GM13976 (cell line): Measurements from ENCODE around the gene CXCL17.

Source experiments
- DNase-seq: peaks from one replicate; pipeline ENCODE4 v3.0.0; 2012; ENCODE audit warnings: low spot score
- CTCF ChIP-seq: IDR thresholded peaks from 2 replicates; pipeline ENCODE4 v1.5.1; 2012; ENCODE audit warnings: borderline replicate concordance, mild to moderate bottlenecking; ENCODE audit not compliant: insufficient read depth; ENCODE audit errors: extremely low read depth, missing control alignments, control extremely low read depth
- in situ Hi-C: fragments of 300-500 bp; cut with MboI; formaldehyde crosslinking; loops from one replicate; pipeline ENCODE4 v1.12.0; 2022; ENCODE audit warnings: low sequenced_read_pairs, mixed read lengths, inconsistent platforms; ENCODE audit not compliant: unreplicated experiment

The CXCL17 gene

DNA sequence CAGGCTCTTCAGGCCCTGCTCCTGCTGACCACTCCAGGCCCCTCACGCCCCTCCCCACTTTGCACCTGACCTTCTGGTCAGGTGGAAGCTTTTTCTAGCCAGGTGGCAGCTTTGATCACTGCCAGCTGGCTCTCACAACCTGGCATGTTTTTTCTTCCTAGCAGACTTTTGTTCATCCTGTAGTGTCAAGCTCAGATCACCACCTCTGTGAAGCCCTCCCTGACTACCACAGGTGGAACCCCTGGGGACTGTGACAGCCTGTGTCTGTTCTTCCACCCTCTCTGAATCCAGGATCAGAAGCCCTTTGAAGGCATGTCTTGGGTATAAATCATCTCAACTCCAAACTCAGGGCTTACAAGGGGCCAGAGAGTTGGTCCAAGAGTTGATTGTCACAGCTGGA, 42.3 kb downstream of the CXCL17 start:
- in situ Hi-C loops: no loop called here
- no peak for DNase-seq
- TF ChIP-seq CTCF: no peak

DNA sequence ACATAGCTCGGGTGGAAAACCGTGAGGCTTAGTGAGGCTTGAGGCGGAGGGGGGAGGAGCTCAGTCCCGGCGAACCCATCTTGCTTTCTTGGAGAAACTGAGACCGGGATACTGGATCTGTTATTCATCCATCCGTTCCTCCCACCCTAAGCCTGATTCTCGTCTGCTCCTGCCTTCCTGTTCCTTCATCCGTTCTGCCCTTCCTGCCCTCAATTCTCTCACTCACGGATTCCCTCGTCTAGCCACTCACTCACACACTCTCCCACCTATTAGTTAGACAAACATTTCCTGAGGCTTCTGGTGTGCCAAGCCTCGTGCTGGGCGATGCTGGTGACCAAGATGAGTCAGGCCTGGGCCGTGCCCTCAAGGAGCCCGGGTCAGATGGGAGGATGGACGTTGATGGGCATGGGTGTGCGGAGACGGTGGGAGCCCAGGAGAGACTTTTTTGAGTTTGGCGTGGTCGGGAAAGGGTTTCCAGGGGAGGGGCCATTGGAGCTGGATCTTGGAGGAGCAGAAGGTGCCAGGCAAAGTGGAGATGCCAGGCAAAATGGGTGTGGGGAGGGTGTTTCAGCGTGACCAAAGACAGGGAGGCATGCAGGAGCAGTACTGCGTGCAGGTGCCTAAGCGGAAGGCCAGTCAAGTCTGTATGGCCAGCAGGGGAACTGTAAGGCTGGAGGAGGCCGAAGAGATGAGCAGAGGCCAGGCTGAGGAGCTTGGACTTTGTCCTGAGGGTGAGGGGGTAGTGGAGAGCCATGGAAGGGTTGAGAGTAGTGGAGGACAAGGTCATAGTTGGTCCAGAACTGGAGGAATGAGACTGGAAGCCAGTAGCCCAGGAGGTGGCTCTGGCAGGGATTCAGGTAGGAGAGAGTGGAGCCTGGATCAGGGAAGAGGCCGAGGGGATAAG, 45.2 kb downstream of the CXCL17 start:
- no peak for TF ChIP-seq CTCF
- DNase-seq: no peak
- in situ Hi-C loops: no loop called here

GRCh38 chr19:42396381-42397262, 46.1 kb downstream of the CXCL17 start:
- TF ChIP-seq CTCF: no peak
- in situ Hi-C loops: no loop called here
- peak; percentile 100 for DNase-seq

DNA sequence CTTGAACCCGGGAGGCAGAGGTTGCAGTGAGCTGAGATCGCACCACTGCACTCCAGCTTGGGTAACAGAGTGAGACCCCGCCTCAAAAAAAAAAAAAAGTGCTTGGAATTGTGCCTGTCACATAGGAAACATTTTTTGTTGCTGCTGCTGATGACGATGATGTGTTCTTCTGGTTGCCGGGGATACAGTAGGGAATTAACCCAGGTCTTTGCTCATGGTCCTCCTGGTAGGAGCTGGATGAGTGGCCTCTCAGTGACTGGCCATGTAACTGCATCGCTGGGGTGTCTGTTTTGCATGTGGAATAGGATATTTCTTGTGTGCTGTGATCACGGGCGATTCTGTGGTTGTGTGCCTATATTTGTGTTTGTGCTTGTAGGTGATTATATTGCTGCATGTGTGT, 48.0 kb downstream of the CXCL17 start:
- no peak for DNase-seq
- in situ Hi-C loops: no loop called here
- no peak for TF ChIP-seq CTCF

- in situ Hi-C loops: no loop called here
- TF ChIP-seq CTCF: no peak
- no peak for DNase-seq
Measured at GRCh38 chr19:42392165-42392564, 50.6 kb downstream of the CXCL17 start.

- TF ChIP-seq CTCF: no peak
- in situ Hi-C loops: no loop called here
- no peak for DNase-seq
Measured at GRCh38 chr19:42389899-42390298, 52.8 kb downstream of the CXCL17 start, which contains the start of gene CNFN. Gene CNFN, minus strand, starts transcription at chr19:42390297. Its CDS starts 1,260 bp downstream, at chr19:42389037.
